GM12864 (cell line): ENCODE data around the gene ELMO1.
A peak's percentile ranks its signal among the peaks of the same experiment; 100 is the strongest.

Source experiments
- DNase-seq: peaks from one replicate; pipeline ENCODE4 v3.0.0-alpha.2; 2011; ENCODE audit warnings: low read depth
- H3K4me3 ChIP-seq: 2 replicates; pipeline ENCODE4 v1.5.1; 2011; ENCODE audit warnings: mild to moderate bottlenecking, low read depth, low read length, control low read depth
- CTCF ChIP-seq: IDR thresholded peaks from 2 replicates; pipeline ENCODE4 v1.5.1; 2011; ENCODE audit warnings: low read depth, mild to moderate bottlenecking, moderate library complexity, low read length, control low read depth, inconsistent platforms; ENCODE audit errors: missing control alignments

ELMO1 gene

GRCh38 chr7:37262181-37262580 lies 186.5 kb downstream of the ELMO1 start:
- no peak for TF ChIP-seq CTCF
- no peak overlapping the region for H3K4me3 ChIP-seq
- DNase-seq: no peak

DNA sequence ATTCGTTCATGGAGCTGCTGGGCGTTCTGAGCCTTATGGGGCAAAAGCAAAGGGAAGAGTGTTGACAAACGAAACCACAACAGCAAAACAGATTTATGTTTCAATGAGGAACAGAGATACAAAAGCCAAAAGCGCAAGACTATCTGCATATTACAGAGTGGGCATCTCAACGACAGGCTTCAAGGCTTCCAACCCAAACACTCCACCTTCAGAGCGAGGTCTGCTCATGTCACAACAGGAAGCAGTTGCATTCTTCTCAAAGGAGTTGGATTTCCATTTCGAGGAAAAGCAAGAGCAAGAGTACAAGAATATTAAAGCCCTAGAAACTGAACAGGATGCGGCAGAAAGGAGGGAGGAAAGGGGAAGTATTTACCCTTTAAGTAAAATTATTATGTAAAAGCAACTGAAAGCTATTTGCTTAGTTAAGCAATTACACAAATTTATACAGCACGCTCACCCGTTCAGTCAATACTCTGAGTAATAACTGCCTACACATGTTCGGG lies 189.3 kb downstream of the ELMO1 start:
- H3K4me3 ChIP-seq: no peak overlapping the region
- no peak for TF ChIP-seq CTCF
- DNase-seq: peak; percentile 7

GRCh38 chr7:37256631-37257030 lies 192.0 kb downstream of the ELMO1 start:
- DNase-seq: no peak
- H3K4me3 ChIP-seq: no peak overlapping the region
- no peak for TF ChIP-seq CTCF

DNA sequence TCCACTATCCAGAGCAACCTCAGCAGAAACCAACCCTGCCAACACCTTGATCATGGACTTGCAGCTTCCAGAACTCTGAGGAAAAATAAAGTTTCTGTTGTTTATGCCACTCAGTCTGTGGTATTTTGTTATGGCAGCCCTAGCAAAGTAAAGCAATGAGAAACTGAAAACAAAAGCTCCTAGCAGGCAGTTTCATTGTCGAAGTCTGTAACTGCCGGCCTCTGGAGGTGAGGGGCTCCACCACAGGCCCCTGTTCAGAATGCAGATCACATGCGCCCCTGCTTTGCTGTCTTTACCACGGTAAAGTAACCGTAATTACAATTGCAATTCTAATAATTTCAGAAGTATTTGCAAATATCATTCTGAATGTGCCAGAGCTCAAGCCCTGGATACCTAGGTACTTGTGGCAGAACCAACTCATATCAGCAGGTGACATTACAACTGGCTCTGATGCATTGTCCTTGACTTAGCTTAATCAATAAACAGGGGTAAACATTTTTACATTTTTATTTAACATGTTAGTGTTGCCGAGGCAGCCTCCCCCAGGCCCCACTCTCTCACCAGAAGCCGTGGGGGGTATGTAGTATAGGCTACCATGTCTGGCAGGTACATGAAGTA lies 193.2 kb downstream of the ELMO1 start:
- TF ChIP-seq CTCF: no peak
- no peak overlapping the region for H3K4me3 ChIP-seq
- no peak for DNase-seq

DNA sequence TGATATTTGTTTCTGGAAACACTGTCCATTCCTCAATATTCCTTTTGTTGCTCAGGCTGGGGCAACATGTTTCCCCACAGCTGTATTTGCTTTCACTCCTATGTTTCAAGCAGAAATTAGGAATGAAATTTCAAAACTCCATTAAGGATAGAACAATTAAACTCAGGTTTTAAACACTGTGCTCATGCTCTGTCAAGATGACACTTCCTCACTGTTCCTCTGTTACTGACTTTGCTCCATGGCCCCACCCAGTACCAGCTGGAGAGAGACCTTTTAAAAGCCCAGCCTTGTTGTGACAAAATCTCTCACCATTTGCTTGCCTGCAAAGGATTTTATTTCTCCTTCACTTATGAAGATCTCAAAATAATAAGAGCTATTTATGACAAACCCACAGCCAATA lies 197.4 kb downstream of the ELMO1 start:
- TF ChIP-seq CTCF: no peak
- no peak for DNase-seq
- H3K4me3 ChIP-seq: no peak overlapping the region

DNA sequence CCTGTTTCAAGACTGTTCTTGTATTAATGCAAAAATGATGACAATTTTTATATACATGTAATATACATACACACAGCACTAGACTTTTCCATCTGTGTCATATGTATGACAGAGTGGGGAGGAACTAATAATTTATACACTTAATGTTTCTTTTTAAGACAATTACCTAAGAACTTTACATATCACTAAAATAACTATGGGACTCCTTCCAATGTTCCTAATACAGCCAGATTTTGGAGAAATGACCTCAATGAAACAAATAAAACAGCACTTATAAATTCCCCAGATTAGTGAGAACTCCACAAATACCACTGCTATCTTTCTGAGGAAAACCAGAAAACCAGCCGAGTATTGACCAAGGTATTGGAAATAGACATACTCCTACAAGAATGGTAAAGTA lies 199.4 kb downstream of the ELMO1 start:
- TF ChIP-seq CTCF: no peak
- DNase-seq: no peak
- no peak overlapping the region for H3K4me3 ChIP-seq

DNA sequence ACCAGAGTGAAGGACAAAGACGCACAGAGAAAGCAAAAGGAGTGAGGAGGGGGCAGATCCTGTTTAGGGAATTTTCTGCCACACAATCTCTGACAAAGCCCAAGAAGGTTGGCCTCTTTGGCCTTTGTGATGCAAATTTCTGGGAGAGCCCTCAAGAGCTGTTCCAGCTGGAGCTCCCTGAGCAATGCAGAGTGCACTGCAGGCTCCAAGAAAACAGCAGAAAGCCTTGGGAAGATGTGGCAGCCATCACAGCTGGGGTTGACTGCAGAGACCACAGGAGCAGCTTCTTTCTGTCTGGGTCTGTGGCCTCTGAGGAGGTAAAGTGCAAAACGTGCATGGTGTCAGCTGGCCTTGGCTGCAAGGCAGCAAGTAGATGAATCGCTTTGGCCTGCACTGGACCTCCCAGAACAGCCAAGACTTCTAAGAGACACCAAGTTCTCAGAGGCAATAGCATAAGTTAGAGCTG lies 200.2 kb downstream of the ELMO1 start:
- no peak for DNase-seq
- no peak overlapping the region for H3K4me3 ChIP-seq
- no peak for TF ChIP-seq CTCF
